Measurements from ENCODE around the gene MICU2. TPM values are rescaled to one million over a fixed set of nuclear protein-coding genes. Genes with fewer than 3 reads are reported as not detected.

The MICU2 gene
- total and polyA plus RNA-seq, 2 donors (not counting 1 experiment from before 2014, with no cell fraction given) = 43.3 to 43.9 TPM

DNA sequence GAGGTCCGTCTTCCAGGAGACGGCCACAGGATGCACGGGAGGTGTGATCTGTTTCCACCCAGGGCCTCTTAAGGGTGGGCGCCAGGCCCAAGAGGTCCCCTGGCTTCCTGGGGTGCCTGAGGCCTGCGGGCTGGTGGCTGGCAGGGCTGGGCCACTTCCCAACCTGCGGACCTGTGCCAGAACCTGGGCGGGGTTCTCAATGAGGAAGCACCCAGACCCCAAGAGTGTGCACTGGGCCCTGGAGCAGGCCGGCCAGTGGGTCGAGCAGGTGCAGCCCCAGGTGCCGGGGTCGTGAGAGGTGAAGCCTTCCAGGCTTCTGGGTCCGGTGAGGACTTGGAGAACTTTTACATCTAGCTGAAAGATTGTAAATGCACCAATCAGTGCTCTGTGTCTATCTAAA is 6.7 kb upstream of the MICU2 start:
- Histone ChIP-seq H2AFZ (ENCODE audit: low read length) (no peak overlapping the region), H3K4me3 (replicated peaks in 1 of 4; ENCODE audit: control extremely low read depth in 1 of 4, insufficient read depth in 1 of 4, low read depth in 3 of 4, low read length in 4 of 4) (no peak overlapping the region), H3K4me1 (ENCODE audit: control insufficient read depth, extremely low read depth, insufficient read depth, low read length) (no peaks in the 10 kb centered on the region), H3K4me2 (ENCODE audit: extremely low read depth, insufficient read depth, low read length) (no peak overlapping the region), H3K79me2 (ENCODE audit: control insufficient read depth, insufficient read depth, low read length) (no peaks in the 10 kb centered on the region), H3K9me3 (ENCODE audit: control insufficient read depth, insufficient read depth, low read depth, low read length) (no peaks in the 10 kb centered on the region), H4K20me1 (ENCODE audit: control insufficient read depth, extremely low read depth, insufficient read depth, low read length) (no peaks in the 10 kb centered on the region), H3K36me3 (ENCODE audit: control insufficient read depth, insufficient read depth, low read length) (no peaks in the 10 kb centered on the region), H3K27me3 (ENCODE audit: control insufficient read depth, insufficient read depth, low read length) (no peaks in the 10 kb centered on the region), H3K27ac (ENCODE audit: insufficient read depth, low read length) (no peak overlapping the region), H3K9ac (ENCODE audit: insufficient read depth, low read length) (no peak overlapping the region)
- no peak for TF ChIP-seq EZH2 (IDR thresholded peaks at IDR 0.05; ENCODE audit: low read length, missing control alignments)
- TF ChIP-seq CTCF (conservative IDR thresholded peaks at IDR 0.05 in 1 of 2, IDR thresholded peaks at IDR 0.05 in 1 of 2; ENCODE audit: low read depth in 1 of 2, low read length in 2 of 2) = no peak
- DNase-seq (ENCODE audit: low read depth in 2 of 2) = no peak

DNA sequence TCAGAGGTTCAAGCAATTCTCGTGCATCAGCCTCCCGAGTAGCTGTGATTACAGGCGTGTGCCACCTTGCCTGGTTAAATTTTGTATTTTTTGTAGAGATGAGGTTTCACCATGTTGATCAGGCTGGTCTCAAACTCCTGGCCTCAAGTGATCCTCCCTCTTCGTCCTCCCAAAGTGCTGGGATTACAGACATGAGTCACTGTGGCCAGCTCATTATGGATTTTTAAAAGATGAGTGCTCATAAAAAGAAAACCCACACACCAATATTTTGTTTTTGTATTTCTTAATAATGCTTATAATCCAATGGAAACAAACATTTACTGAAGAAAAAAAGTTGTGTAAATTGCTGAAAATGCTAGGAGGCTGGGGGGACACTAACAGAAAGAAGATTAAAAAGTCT is 5.0 kb upstream of the MICU2 start:
- Histone ChIP-seq H4K20me1 (ENCODE audit: control insufficient read depth, extremely low read depth, insufficient read depth, low read length) (no peaks in the 10 kb centered on the region), H2AFZ (ENCODE audit: low read length) (no peak overlapping the region)
- no peak for DNase-seq (ENCODE audit: low read depth in 2 of 2)

GRCh38 chr13:21606796-21607195 is 2.8 kb upstream of the MICU2 start:
- Histone ChIP-seq H2AFZ (ENCODE audit: low read length) (peak overlapping the region; percentile 41), H4K20me1 (ENCODE audit: control insufficient read depth, extremely low read depth, insufficient read depth, low read length) (no peaks in the 10 kb centered on the region), H3K9me3 (ENCODE audit: control insufficient read depth, insufficient read depth, low read depth, low read length) (no peaks in the 10 kb centered on the region), H3K9ac (ENCODE audit: insufficient read depth, low read length) (no peak overlapping the region), H3K27ac (ENCODE audit: insufficient read depth, low read length) (no peak overlapping the region), H3K27me3 (ENCODE audit: control insufficient read depth, insufficient read depth, low read length) (no peaks in the 10 kb centered on the region), H3K4me3 (replicated peaks in 1 of 4; ENCODE audit: control extremely low read depth in 1 of 4, insufficient read depth in 1 of 4, low read depth in 3 of 4, low read length in 4 of 4) (no peak overlapping the region), H3K4me2 (ENCODE audit: extremely low read depth, insufficient read depth, low read length) (no peak overlapping the region), H3K36me3 (ENCODE audit: control insufficient read depth, insufficient read depth, low read length) (no peaks in the 10 kb centered on the region), H3K79me2 (ENCODE audit: control insufficient read depth, insufficient read depth, low read length) (peaks cover 4% of the 10 kb centered on the region), H3K4me1 (ENCODE audit: control insufficient read depth, extremely low read depth, insufficient read depth, low read length) (no peaks in the 10 kb centered on the region)
- DNase-seq (ENCODE audit: low read depth in 2 of 2) = no peak
- TF ChIP-seq EZH2 (IDR thresholded peaks at IDR 0.05; ENCODE audit: low read length, missing control alignments) (no peak), CTCF (conservative IDR thresholded peaks at IDR 0.05 in 1 of 2, IDR thresholded peaks at IDR 0.05 in 1 of 2; ENCODE audit: low read depth in 1 of 2, low read length in 2 of 2) (no peak)

More for the DNA sequence above, 5.0 kb upstream of the MICU2 start:
- Histone ChIP-seq H3K9me3 (ENCODE audit: control insufficient read depth, insufficient read depth, low read depth, low read length) (no peaks in the 10 kb centered on the region), H3K79me2 (ENCODE audit: control insufficient read depth, insufficient read depth, low read length) (no peaks in the 10 kb centered on the region), H3K27me3 (ENCODE audit: control insufficient read depth, insufficient read depth, low read length) (no peaks in the 10 kb centered on the region), H3K4me1 (ENCODE audit: control insufficient read depth, extremely low read depth, insufficient read depth, low read length) (no peaks in the 10 kb centered on the region), H3K36me3 (ENCODE audit: control insufficient read depth, insufficient read depth, low read length) (no peaks in the 10 kb centered on the region), H3K4me3 (replicated peaks in 1 of 4; ENCODE audit: control extremely low read depth in 1 of 4, insufficient read depth in 1 of 4, low read depth in 3 of 4, low read length in 4 of 4) (no peak overlapping the region), H3K27ac (ENCODE audit: insufficient read depth, low read length) (no peak overlapping the region), H3K9ac (ENCODE audit: insufficient read depth, low read length) (no peak overlapping the region), H3K4me2 (ENCODE audit: extremely low read depth, insufficient read depth, low read length) (no peak overlapping the region)
- TF ChIP-seq EZH2 (IDR thresholded peaks at IDR 0.05; ENCODE audit: low read length, missing control alignments) (no peak), CTCF (conservative IDR thresholded peaks at IDR 0.05 in 1 of 2, IDR thresholded peaks at IDR 0.05 in 1 of 2; ENCODE audit: low read depth in 1 of 2, low read length in 2 of 2) (no peak)

Measured in fibroblast of lung (primary cell).